GM23248 (cell line): ENCODE data around the gene GUCY2F. TPM values are rescaled to one million over a fixed set of nuclear protein-coding genes. Genes with fewer than 3 reads are reported as not detected.

ENCODE experiments used
- DNase-seq: peaks from one replicate; pipeline ENCODE4 v3.0.0-alpha.2; 2015
- H2AFZ ChIP-seq: fragments of 200-600 bp; sonication (generic); 2 replicates; pipeline ENCODE4 v1.6.1; 2016; ENCODE audit warnings: antibody characterized with exemption
- H3F3A ChIP-seq: fragments of 200-600 bp; sonication (generic); 2 replicates; pipeline ENCODE4 v1.6.1; 2016; ENCODE audit warnings: mild to moderate bottlenecking, antibody characterized with exemption, mixed run types; ENCODE audit not compliant: insufficient read depth
- H3K27ac ChIP-seq: fragments of 200-600 bp; sonication (generic); 2 replicates; pipeline ENCODE4 v1.5.1; 2016; ENCODE audit warnings: mild to moderate bottlenecking
- H3K27me3 ChIP-seq: fragments of 200-600 bp; sonication (generic); replicated peaks from 2 replicates; pipeline ENCODE4 v1.6.1; 2016; ENCODE audit warnings: mild to moderate bottlenecking; ENCODE audit not compliant: insufficient read depth
- H3K36me3 ChIP-seq: fragments of 200-600 bp; sonication (generic); 2 replicates; pipeline ENCODE4 v1.6.1; 2016; ENCODE audit warnings: low read depth, mild to moderate bottlenecking
- H3K4me1 ChIP-seq: fragments of 200-600 bp; sonication (generic); 2 replicates; pipeline ENCODE4 v1.6.1; 2016; ENCODE audit warnings: mild to moderate bottlenecking; ENCODE audit not compliant: insufficient read depth
- H3K4me2 ChIP-seq: fragments of 200-600 bp; sonication (generic); one replicate; pipeline ENCODE4 v1.6.1; 2016; ENCODE audit warnings: mild to moderate bottlenecking; ENCODE audit not compliant: unreplicated experiment
- H3K4me3 ChIP-seq: fragments of 200-600 bp; sonication (generic); 2 replicates; pipeline ENCODE4 v1.5.1; 2016; ENCODE audit warnings: mild to moderate bottlenecking
- H3K79me2 ChIP-seq: fragments of 200-600 bp; sonication (generic); 2 replicates; pipeline ENCODE4 v1.6.1; 2016; ENCODE audit warnings: mild to moderate bottlenecking; ENCODE audit not compliant: insufficient read depth
- H3K9ac ChIP-seq: fragments of 200-600 bp; sonication (generic); 2 replicates; pipeline ENCODE4 v1.6.1; 2016; ENCODE audit warnings: mild to moderate bottlenecking
- H3K9me2 ChIP-seq: fragments of 200-600 bp; sonication (generic); 2 replicates; pipeline ENCODE4 v1.6.1; 2016; ENCODE audit warnings: mixed run types, mild to moderate bottlenecking, moderate library complexity; ENCODE audit not compliant: insufficient read depth
- H3K9me3 ChIP-seq: fragments of 200-600 bp; sonication (generic); one replicate; pipeline ENCODE4 v1.6.1; 2017; ENCODE audit warnings: low read depth
- H4K20me1 ChIP-seq: fragments of 200-600 bp; sonication (generic); 2 replicates; pipeline ENCODE4 v1.6.0; 2016; ENCODE audit not compliant: insufficient read depth
- EZH2 ChIP-seq: fragments of 200-600 bp; sonication (generic); IDR thresholded peaks from 2 replicates; pipeline ENCODE4 v1.6.1; 2018; ENCODE audit warnings: antibody characterized with exemption, mild to moderate bottlenecking; ENCODE audit not compliant: insufficient read depth, poor library complexity, severe bottlenecking
- EZH2phosphoT487 ChIP-seq: fragments of 200-600 bp; sonication (generic); IDR thresholded peaks from 2 replicates; pipeline ENCODE4 v1.6.1; 2018; ENCODE audit warnings: antibody characterized with exemption, moderate library complexity, mild to moderate bottlenecking, low read depth; ENCODE audit not compliant: insufficient read depth
- WGBS, 2 experiments: methylation state at CpG; one replicate each; pipeline ENCODE4 v1.1.6; 2015 to 2017; ENCODE audit warnings: low lambda C conversion rate in 2 of 2, low coverage in 1 of 2; ENCODE audit errors: missing lambda C conversion rate in 2 of 2; 5-methylcytosine and 5-hydroxymethylcytosine counted together
- in situ Hi-C: fragments of 300-500 bp; cut with MboI; formaldehyde crosslinking; loops from 2 replicates; pipeline ENCODE4 v1.15.0; 2020
- polyA plus RNA-seq: library from polyadenylated mRNA; unstranded; fragments of >200 nt; fragmentation: Nextera tagmentation; extraction: Ambion mirVana; gene quantifications from 2 replicates; pipeline ENCODE4 v1.2.1, GENCODE V29; 2016
- total RNA-seq: library from RNA; depleted of rRNA; stranded (reverse); fragments of >200 nt; shearing (Covaris generic); gene quantifications from 2 replicates; pipeline ENCODE4 v1.2.3, GENCODE V29; 2014

GUCY2F gene
- total and polyA plus RNA-seq, 2 experiments from 2014 or later, result not detected

- 0% methylated on average over 1 of the region's 1 CpG for WGBS, 2 experiments
- no peak overlapping the region for H3K9ac ChIP-seq
- no peak overlapping the region for H3K27ac ChIP-seq
- H3K4me2 ChIP-seq, result no peak overlapping the region
- no peaks in the 10 kb centered on the region for H3F3A ChIP-seq
- H3K9me3 ChIP-seq, result no peaks in the 10 kb centered on the region
- no peaks in the 10 kb centered on the region for H3K9me2 ChIP-seq
- no peak for DNase-seq
- no peaks in the 10 kb centered on the region for H3K4me1 ChIP-seq
- H3K27me3 ChIP-seq, result no peaks in the 10 kb centered on the region
- no peak for TF ChIP-seq EZH2phosphoT487
- no peak for TF ChIP-seq EZH2
- H2AFZ ChIP-seq, result no peak overlapping the region
- no peaks in the 10 kb centered on the region for H3K79me2 ChIP-seq
- H3K4me3 ChIP-seq, result no peak overlapping the region
- in situ Hi-C loops, result loop anchor here (25.0 kb wide), 1 partner anchor 666 kb away; no protein-coding TSS in a partner anchor
- H3K36me3 ChIP-seq, result no peaks in the 10 kb centered on the region
- no peaks in the 10 kb centered on the region for H4K20me1 ChIP-seq
These were observed 103.6 kb downstream of the GUCY2F start for GRCh38 chrX:109378281-109378680.

DNA sequence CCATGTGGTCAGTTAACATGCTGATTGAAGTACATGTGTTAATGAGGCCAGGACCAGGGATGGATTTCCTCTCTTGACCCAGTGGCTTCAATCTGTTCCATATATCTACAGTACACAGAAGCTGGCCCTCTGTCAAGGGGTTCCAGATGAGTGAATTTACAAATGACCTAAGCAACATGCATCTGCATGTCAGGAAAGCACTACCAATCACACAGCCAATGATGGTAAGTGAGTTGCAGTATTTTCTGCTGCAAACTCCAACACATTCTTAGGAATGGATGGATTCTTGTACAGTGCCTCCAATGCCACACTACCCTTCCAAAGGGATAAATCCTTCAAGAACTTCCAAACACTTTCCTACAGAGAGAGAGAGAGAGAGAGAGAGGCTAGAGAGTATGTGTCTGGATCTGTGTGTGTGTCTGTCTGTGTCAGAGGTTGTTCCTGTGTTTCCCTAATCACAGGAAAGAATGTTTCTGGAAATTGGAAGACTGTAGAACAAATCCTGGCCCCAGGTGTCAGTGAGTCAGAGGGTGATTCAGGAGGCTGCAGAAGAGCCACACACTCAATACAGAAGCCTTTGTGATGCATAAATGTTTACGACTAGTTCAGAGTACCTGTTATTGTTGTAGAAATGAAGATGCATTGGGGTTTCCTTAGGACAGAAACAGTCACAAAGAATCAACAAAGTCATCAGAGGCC, 107.5 kb downstream of the GUCY2F start:
- WGBS, 2 experiments, result 74 to 80% methylated on average over 1 of the region's 1 CpG
- Histone ChIP-seq H3K79me2 (no peaks in the 10 kb centered on the region), H3K4me2 (no peak overlapping the region), H3K9me3 (no peaks in the 10 kb centered on the region), H2AFZ (no peak overlapping the region), H3K9me2 (no peaks in the 10 kb centered on the region), H3K27ac (no peak overlapping the region), H3K9ac (no peak overlapping the region), H3K4me1 (no peaks in the 10 kb centered on the region), H3K27me3 (no peaks in the 10 kb centered on the region), H3K4me3 (no peak overlapping the region), H4K20me1 (no peaks in the 10 kb centered on the region), H3F3A (no peaks in the 10 kb centered on the region), H3K36me3 (no peaks in the 10 kb centered on the region)
- no peak for DNase-seq
- in situ Hi-C loops, result no loop called here
- TF ChIP-seq EZH2, result no peak

GRCh38 chrX:109373468-109373867, 108.4 kb downstream of the GUCY2F start:
- H3K36me3 ChIP-seq, result no peaks in the 10 kb centered on the region
- H3K9me2 ChIP-seq, result no peaks in the 10 kb centered on the region
- no peak for TF ChIP-seq EZH2phosphoT487
- no peak for TF ChIP-seq EZH2
- no peaks in the 10 kb centered on the region for H3K79me2 ChIP-seq
- no peaks in the 10 kb centered on the region for H3F3A ChIP-seq
- no peak overlapping the region for H3K4me2 ChIP-seq
- in situ Hi-C loops, result no loop called here
- H2AFZ ChIP-seq, result no peak overlapping the region
- no peak overlapping the region for H3K4me3 ChIP-seq
- no peak overlapping the region for H3K9ac ChIP-seq
- no peaks in the 10 kb centered on the region for H3K9me3 ChIP-seq
- H3K4me1 ChIP-seq, result no peaks in the 10 kb centered on the region
- H3K27ac ChIP-seq, result no peak overlapping the region
- H4K20me1 ChIP-seq, result no peaks in the 10 kb centered on the region
- no peaks in the 10 kb centered on the region for H3K27me3 ChIP-seq
- 54 to 63% methylated on average over 2 of the region's 2 CpGs for WGBS, 2 experiments
- DNase-seq, result no peak

- TF ChIP-seq EZH2, result no peak
- no peak for TF ChIP-seq EZH2phosphoT487
- in situ Hi-C loops, result no loop called here
- H3K4me2 ChIP-seq, result no peak overlapping the region
These were observed 109.2 kb downstream of the GUCY2F start for GRCh38 chrX:109372716-109373115.

DNA sequence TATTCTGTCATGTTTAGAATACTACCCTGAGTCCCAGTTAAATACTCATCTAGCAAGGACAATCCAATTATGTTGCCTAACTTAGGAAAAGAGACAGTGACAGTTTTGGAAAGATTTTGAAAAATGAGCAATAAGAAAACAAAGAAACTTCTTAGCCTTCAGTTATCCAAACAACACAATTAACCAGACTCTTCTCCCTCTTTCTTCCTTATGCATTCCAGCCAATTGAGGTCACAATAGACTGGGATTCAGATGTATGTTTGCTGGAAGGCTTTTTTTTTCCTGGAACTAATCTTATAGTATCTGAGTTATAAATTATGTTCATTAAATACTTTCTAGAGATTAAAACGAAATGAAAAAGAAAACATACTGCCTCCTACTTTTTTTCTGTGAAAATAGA, 109.6 kb downstream of the GUCY2F start:
- Histone ChIP-seq H3K4me3 (no peak overlapping the region), H2AFZ (no peak overlapping the region), H3K9me3 (no peaks in the 10 kb centered on the region), H3K4me2 (no peak overlapping the region), H3K27me3 (no peaks in the 10 kb centered on the region), H3F3A (no peaks in the 10 kb centered on the region), H3K9ac (no peak overlapping the region), H3K4me1 (no peaks in the 10 kb centered on the region), H3K9me2 (no peaks in the 10 kb centered on the region), H4K20me1 (no peaks in the 10 kb centered on the region), H3K79me2 (no peaks in the 10 kb centered on the region), H3K27ac (no peak overlapping the region), H3K36me3 (no peaks in the 10 kb centered on the region)
- 0 to 9% methylated on average over 1 of the region's 1 CpG for WGBS, 2 experiments
- no peak for DNase-seq
- in situ Hi-C loops, result no loop called here
- no peak for TF ChIP-seq EZH2
- no peak for TF ChIP-seq EZH2phosphoT487

More at GRCh38 chrX:109372716-109373115, 109.2 kb downstream of the GUCY2F start:
- Histone ChIP-seq H3K27ac (no peak overlapping the region), H3F3A (no peaks in the 10 kb centered on the region), H3K27me3 (no peaks in the 10 kb centered on the region), H3K4me3 (no peak overlapping the region), H3K4me1 (no peaks in the 10 kb centered on the region), H3K9ac (no peak overlapping the region), H3K36me3 (no peaks in the 10 kb centered on the region), H4K20me1 (no peaks in the 10 kb centered on the region), H3K9me3 (no peaks in the 10 kb centered on the region), H2AFZ (no peak overlapping the region), H3K79me2 (no peaks in the 10 kb centered on the region), H3K9me2 (no peaks in the 10 kb centered on the region)
- no peak for DNase-seq
- WGBS, 2 experiments, result 55 to 65% methylated on average over 2 of the region's 2 CpGs
